ENCODE measurements around the gene PPL.

PPL gene

DNA sequence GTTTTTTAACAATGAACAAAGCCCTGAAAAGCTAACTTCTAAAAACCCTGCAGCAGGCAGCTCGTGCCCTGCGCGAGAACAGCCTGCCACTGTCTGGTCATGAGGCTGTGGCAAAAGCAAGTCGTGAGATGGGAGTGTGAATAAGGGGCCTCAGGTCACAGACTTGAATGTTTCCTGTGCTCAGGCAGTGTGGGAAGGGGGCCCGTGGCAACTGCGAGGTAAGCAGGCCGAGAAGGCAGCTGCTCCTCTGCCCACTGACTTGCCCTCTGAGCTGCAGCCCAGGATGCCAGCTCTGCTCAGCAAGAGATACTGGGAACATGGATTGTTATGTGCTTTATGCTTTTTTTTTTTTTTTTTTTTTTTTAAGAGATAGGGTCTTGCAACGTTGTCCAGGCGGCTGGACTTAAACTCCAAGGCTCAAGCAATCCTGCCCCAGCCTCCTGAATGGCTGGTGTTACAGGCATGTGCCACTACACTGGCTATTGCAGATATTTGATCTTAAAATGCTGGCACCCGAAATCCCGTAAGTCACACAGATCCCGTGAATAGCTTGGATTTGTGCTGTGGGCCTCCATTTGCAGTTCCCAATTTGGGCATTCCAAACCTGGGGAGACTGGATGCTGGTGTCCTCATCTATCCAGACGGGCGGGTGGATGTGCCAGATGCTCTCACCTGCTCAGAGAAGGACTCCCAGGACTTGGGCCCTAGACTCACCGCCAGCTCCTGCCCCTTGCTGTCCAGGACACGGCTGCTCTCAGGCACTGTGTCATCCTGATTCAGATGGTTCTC, 45.7 kb downstream of the PPL start:
- TF ChIP-seq CREB1 (IDR thresholded peaks at IDR 0.05; ENCODE audit: low read depth) (no peak), USF1 (IDR thresholded peaks at IDR 0.05) (no peak), TAF1 (IDR thresholded peaks at IDR 0.05; ENCODE audit: low read depth) (no peak), YY1 (IDR thresholded peaks at IDR 0.05; ENCODE audit: low read depth) (no peak), EP300 (IDR thresholded peaks at IDR 0.05; ENCODE audit: borderline replicate concordance) (no peak), ZBTB7A (IDR thresholded peaks at IDR 0.05; ENCODE audit: low read depth) (no peak), TEAD4 (IDR thresholded peaks at IDR 0.05) (no peak), FOXM1 (IDR thresholded peaks at IDR 0.05; ENCODE audit: borderline replicate concordance, low read depth) (no peak), CEBPB (IDR thresholded peaks at IDR 0.05) (no peak)
- TF ChIP-seq, protein P1, sequence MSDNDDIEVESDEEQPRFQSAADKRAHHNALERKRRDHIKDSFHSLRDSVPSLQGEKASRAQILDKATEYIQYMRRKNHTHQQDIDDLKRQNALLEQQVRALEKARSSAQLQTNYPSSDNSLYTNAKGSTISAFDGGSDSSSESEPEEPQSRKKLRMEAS (IDR thresholded peaks at IDR 0.05), result no peak
- TF ChIP-seq, protein P2, sequence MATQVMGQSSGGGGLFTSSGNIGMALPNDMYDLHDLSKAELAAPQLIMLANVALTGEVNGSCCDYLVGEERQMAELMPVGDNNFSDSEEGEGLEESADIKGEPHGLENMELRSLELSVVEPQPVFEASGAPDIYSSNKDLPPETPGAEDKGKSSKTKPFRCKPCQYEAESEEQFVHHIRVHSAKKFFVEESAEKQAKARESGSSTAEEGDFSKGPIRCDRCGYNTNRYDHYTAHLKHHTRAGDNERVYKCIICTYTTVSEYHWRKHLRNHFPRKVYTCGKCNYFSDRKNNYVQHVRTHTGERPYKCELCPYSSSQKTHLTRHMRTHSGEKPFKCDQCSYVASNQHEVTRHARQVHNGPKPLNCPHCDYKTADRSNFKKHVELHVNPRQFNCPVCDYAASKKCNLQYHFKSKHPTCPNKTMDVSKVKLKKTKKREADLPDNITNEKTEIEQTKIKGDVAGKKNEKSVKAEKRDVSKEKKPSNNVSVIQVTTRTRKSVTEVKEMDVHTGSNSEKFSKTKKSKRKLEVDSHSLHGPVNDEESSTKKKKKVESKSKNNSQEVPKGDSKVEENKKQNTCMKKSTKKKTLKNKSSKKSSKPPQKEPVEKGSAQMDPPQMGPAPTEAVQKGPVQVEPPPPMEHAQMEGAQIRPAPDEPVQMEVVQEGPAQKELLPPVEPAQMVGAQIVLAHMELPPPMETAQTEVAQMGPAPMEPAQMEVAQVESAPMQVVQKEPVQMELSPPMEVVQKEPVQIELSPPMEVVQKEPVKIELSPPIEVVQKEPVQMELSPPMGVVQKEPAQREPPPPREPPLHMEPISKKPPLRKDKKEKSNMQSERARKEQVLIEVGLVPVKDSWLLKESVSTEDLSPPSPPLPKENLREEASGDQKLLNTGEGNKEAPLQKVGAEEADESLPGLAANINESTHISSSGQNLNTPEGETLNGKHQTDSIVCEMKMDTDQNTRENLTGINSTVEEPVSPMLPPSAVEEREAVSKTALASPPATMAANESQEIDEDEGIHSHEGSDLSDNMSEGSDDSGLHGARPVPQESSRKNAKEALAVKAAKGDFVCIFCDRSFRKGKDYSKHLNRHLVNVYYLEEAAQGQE (IDR thresholded peaks at IDR 0.05; ENCODE audit: low read depth), result no peak

DNA sequence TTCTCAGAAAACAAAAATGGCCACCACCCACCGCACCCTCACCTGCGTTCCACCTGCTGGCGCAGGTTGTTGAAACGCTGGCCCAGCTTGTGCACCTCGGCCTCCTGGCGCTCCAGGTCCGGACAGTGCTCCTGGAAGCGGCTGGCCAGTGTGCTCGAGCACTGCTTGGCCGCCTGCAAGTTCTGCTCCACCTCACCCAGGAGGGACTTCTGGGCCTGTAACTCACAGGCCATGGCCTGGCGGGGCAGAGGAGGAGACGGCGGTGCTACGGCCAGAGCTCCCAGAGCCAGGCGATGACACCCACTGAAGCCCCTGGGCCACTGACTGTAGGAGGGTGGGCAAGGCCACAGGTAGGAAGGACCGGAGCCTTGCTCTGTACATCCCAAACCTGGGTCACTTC, 46.3 kb downstream of the PPL start:
- no peak for TF ChIP-seq ZBTB7A (IDR thresholded peaks at IDR 0.05; ENCODE audit: low read depth)
- TF ChIP-seq TEAD4 (IDR thresholded peaks at IDR 0.05), result no peak
- TF ChIP-seq CREB1 (IDR thresholded peaks at IDR 0.05; ENCODE audit: low read depth), result no peak
- no peak for TF ChIP-seq TAF1 (IDR thresholded peaks at IDR 0.05; ENCODE audit: low read depth)
- no peak for TF ChIP-seq TCF12 (IDR thresholded peaks at IDR 0.05; ENCODE audit: low read depth)
- no peak for TF ChIP-seq CEBPB (IDR thresholded peaks at IDR 0.05)
- no peak for TF ChIP-seq USF1 (IDR thresholded peaks at IDR 0.05)
- TF ChIP-seq FOXM1 (IDR thresholded peaks at IDR 0.05; ENCODE audit: borderline replicate concordance, low read depth), result no peak
- TF ChIP-seq EP300 (IDR thresholded peaks at IDR 0.05; ENCODE audit: borderline replicate concordance), result no peak
- TF ChIP-seq, protein P1 (IDR thresholded peaks at IDR 0.05), result no peak
- TF ChIP-seq EGR1 (IDR thresholded peaks at IDR 0.05), result no peak
- TF ChIP-seq, protein P2 (IDR thresholded peaks at IDR 0.05; ENCODE audit: low read depth), result no peak
- no peak for TF ChIP-seq NFIC (IDR thresholded peaks at IDR 0.05)
- TF ChIP-seq RAD21 (IDR thresholded peaks at IDR 0.05; ENCODE audit: low read depth), result no peak
- no peak for TF ChIP-seq YY1 (IDR thresholded peaks at IDR 0.05; ENCODE audit: low read depth)

DNA sequence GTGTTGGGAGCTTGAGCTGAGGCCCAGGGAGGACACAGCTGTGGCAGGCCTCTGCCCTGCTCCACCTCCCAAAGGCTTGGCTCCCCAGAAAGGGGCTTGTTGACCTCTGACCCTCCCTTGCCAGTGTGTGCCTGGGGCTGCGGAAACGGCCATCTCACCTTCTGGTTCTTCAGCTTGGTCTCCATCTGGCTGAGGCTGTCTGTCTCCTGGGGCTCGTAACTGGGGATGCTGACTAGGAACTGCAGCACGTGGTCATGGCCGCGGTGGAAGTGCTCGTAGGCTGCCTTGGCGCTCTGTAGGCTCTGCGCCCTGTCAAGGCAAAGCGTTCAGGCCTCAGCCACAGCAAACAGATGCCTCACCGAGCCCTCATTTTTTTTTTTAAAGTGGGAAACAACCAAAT, 46.9 kb downstream of the PPL start:
- no peak for TF ChIP-seq EGR1 (IDR thresholded peaks at IDR 0.05)
- TF ChIP-seq TAF1 (IDR thresholded peaks at IDR 0.05; ENCODE audit: low read depth), result no peak
- TF ChIP-seq CEBPB (IDR thresholded peaks at IDR 0.05), result no peak
- no peak for TF ChIP-seq YY1 (IDR thresholded peaks at IDR 0.05; ENCODE audit: low read depth)
- TF ChIP-seq, protein P1 (IDR thresholded peaks at IDR 0.05), result no peak
- TF ChIP-seq FOXM1 (IDR thresholded peaks at IDR 0.05; ENCODE audit: borderline replicate concordance, low read depth), result no peak
- TF ChIP-seq EP300 (IDR thresholded peaks at IDR 0.05; ENCODE audit: borderline replicate concordance), result no peak
- TF ChIP-seq TEAD4 (IDR thresholded peaks at IDR 0.05), result no peak
- TF ChIP-seq, protein P2 (IDR thresholded peaks at IDR 0.05; ENCODE audit: low read depth), result no peak
- no peak for TF ChIP-seq NFIC (IDR thresholded peaks at IDR 0.05)
